Kidney epithelial cell (primary cell): ENCODE results near the gene IL24. TPM values are rescaled to one million over a fixed set of nuclear protein-coding genes. Genes with fewer than 3 reads are reported as not detected.

ENCODE experiments used
- DNase-seq: peaks from one replicate; pipeline ENCODE4 v3.0.0-alpha.2; 2010; ENCODE audit warnings: low read depth
- H3K27me3 ChIP-seq: 2 replicates; pipeline ENCODE4 v1.6.0; 2011; ENCODE audit warnings: low read length; ENCODE audit not compliant: control insufficient read depth, insufficient read depth
- H3K36me3 ChIP-seq: 2 replicates; pipeline ENCODE4 v1.5.1; 2011; ENCODE audit warnings: low read length; ENCODE audit not compliant: control insufficient read depth, insufficient read depth
- H3K4me3 ChIP-seq: 2 replicates; pipeline ENCODE4 v1.5.1; 2011; ENCODE audit warnings: low read depth, mild to moderate bottlenecking, control low read depth, low read length
- CTCF ChIP-seq: IDR thresholded peaks from 2 replicates; pipeline ENCODE4 v1.5.1; 2011; ENCODE audit warnings: mild to moderate bottlenecking, moderate library complexity, low read length, control low read depth, inconsistent platforms; ENCODE audit not compliant: insufficient read depth, poor library complexity, severe bottlenecking
- total RNA-seq: library from RNA; depleted of rRNA; stranded (reverse); fragments of >200 nt; gene quantifications from 2 replicates; pipeline ENCODE4 v1.2.3, GENCODE V29; 2015

The IL24 gene
- total RNA-seq, 1 donor from 2014 or later: 0.38 TPM

- Histone ChIP-seq H3K36me3 (no peaks in the 10 kb centered on the region), H3K4me3 (no peak overlapping the region), H3K27me3 (no peaks in the 10 kb centered on the region)
- DNase-seq: no peak
- no peak for TF ChIP-seq CTCF
Measured at GRCh38 chr1:206895837-206896242, 1.4 kb upstream of the IL24 start.

- DNase-seq: no peak
- no peak for TF ChIP-seq CTCF
- H3K36me3 ChIP-seq: no peaks in the 10 kb centered on the region
Measured at GRCh38 chr1:206896261-206896660, 982 bp upstream of the IL24 start.

GRCh38 chr1:206898089-206898914, 1.1 kb downstream of the IL24 start:
- H3K27me3 ChIP-seq: no peaks in the 10 kb centered on the region
- H3K4me3 ChIP-seq: no peak overlapping the region
- no peak for TF ChIP-seq CTCF
- no peak for DNase-seq
- no peaks in the 10 kb centered on the region for H3K36me3 ChIP-seq

More at GRCh38 chr1:206896261-206896660, 982 bp upstream of the IL24 start:
- Histone ChIP-seq H3K4me3 (no peak overlapping the region), H3K27me3 (no peaks in the 10 kb centered on the region)

- no peak for DNase-seq
- Histone ChIP-seq H3K4me3 (no peak overlapping the region), H3K27me3 (no peaks in the 10 kb centered on the region), H3K36me3 (no peaks in the 10 kb centered on the region)
- TF ChIP-seq CTCF: no peak
Measured at GRCh38 chr1:206898915-206899431, 1.7 kb downstream of the IL24 start.

GRCh38 chr1:206899717-206900116, 2.5 kb downstream of the IL24 start:
- Histone ChIP-seq H3K36me3 (no peaks in the 10 kb centered on the region), H3K27me3 (no peaks in the 10 kb centered on the region), H3K4me3 (no peak overlapping the region)
- DNase-seq: no peak
- TF ChIP-seq CTCF: no peak
